SK-N-SH (cell line): ENCODE results near the gene TMEM184A. TPM values are rescaled to one million over a fixed set of nuclear protein-coding genes. Genes with fewer than 3 reads are reported as not detected.

Source experiments
- CTCF ChIA-PET: fragments of 300-600, 350-600 bp; formaldehyde crosslinking; extraction: SDS; loops from one replicate; lab custom pipeline; 2021; lab: Yijun Ruan, JAX
- POLR2A ChIA-PET: fragments of 350-600 bp; sonication (Branson Sonifier 250); formaldehyde crosslinking; extraction: SDS; loops from one replicate; lab custom pipeline; 2020; ENCODE audit warnings: antibody characterized with exemption, inconsistent platforms; lab: Yijun Ruan, JAX
- DNase-seq: peaks from one replicate; pipeline ENCODE4 v3.0.0; 2012
- H2AFZ ChIP-seq: fragments of 200-600 bp; sonication (generic); 2 replicates; pipeline ENCODE4 v1.8.1; 2016; ENCODE audit warnings: antibody characterized with exemption, mild to moderate bottlenecking, low read depth
- H3F3A ChIP-seq: fragments of 200-600 bp; sonication (generic); replicated peaks from 2 replicates; pipeline ENCODE3; 2016; ENCODE audit warnings: antibody characterized with exemption, mild to moderate bottlenecking; ENCODE audit not compliant: insufficient read depth
- H3K27ac ChIP-seq, 2 experiments: fragments of 200-500 bp in 1 of 2; fragments of 200-600 bp in 1 of 2; sonication (Bioruptor generic) in 1 of 2; sonication (generic), shearing (Covaris generic) in 1 of 2; 2 replicates each; pipeline versions ENCODE4 v1.5.1 to v1.6.1; 2014 to 2016; ENCODE audit warnings: low read depth in 2 of 2, inconsistent platforms in 1 of 2, low read length in 1 of 2, mild to moderate bottlenecking in 1 of 2, mixed read lengths in 1 of 2
- H3K27me3 ChIP-seq: fragments of 200-600 bp; sonication (generic), shearing (Covaris generic); 2 replicates; pipeline ENCODE4 v1.6.1; 2016; ENCODE audit warnings: mixed run types; ENCODE audit not compliant: insufficient read depth
- H3K36me3 ChIP-seq, 2 experiments: fragments of 200-500 bp in 1 of 2; fragments of 200-600 bp in 1 of 2; sonication (Bioruptor generic) in 1 of 2; sonication (generic) in 1 of 2; replicated peaks in 1 of 2; 2 replicates each; pipeline versions ENCODE3 to v1.5.1; 2014 to 2016; ENCODE audit warnings: low read length in 1 of 2, mild to moderate bottlenecking in 1 of 2; ENCODE audit not compliant: insufficient read depth in 2 of 2, control insufficient read depth in 1 of 2
- H3K4me1 ChIP-seq, 2 experiments: fragments of 200-500 bp in 1 of 2; fragments of 200-600 bp in 1 of 2; sonication (Bioruptor generic) in 1 of 2; sonication (generic), shearing (Covaris generic) in 1 of 2; 2 replicates each; pipeline versions ENCODE4 v1.5.1 to v1.6.1; 2014 to 2016; ENCODE audit warnings: low read depth in 1 of 2, low read length in 1 of 2, mixed run types in 1 of 2; ENCODE audit not compliant: insufficient read depth in 2 of 2, control insufficient read depth in 1 of 2
- H3K4me2 ChIP-seq: fragments of 200-600 bp; sonication (generic), shearing (Covaris generic); 2 replicates; pipeline ENCODE4 v1.6.1; 2017; ENCODE audit warnings: mixed run types
- H3K4me3 ChIP-seq, 2 experiments: fragments of 200-500 bp in 1 of 2; fragments of 200-600 bp in 1 of 2; sonication (Bioruptor generic) in 1 of 2; sonication (generic), shearing (Covaris generic) in 1 of 2; 2 replicates each; pipeline versions ENCODE4 v1.5.1 to v1.8.1; 2014 to 2016; ENCODE audit warnings: low read depth in 2 of 2, inconsistent platforms in 1 of 2, low read length in 1 of 2, mild to moderate bottlenecking in 1 of 2, mixed read lengths in 1 of 2, moderate library complexity in 1 of 2
- H3K79me2 ChIP-seq: fragments of 200-600 bp; sonication (generic); 2 replicates; pipeline ENCODE4 v1.8.1; 2017; ENCODE audit warnings: mild to moderate bottlenecking; ENCODE audit not compliant: insufficient read depth
- H3K9ac ChIP-seq: fragments of 200-600 bp; sonication (generic); 2 replicates; pipeline ENCODE4 v1.6.1; 2017; ENCODE audit warnings: mixed run types
- H3K9me2 ChIP-seq: fragments of 200-600 bp; sonication (generic); 2 replicates; pipeline ENCODE4 v1.6.1; 2017; ENCODE audit warnings: mixed run types
- H3K9me3 ChIP-seq: fragments of 200-600 bp; sonication (generic); 2 replicates; pipeline ENCODE4 v1.6.1; 2017; ENCODE audit warnings: mixed run types, mild to moderate bottlenecking, moderate library complexity
- H4K20me1 ChIP-seq: fragments of 200-600 bp; sonication (generic); 2 replicates; pipeline ENCODE4 v1.6.1; 2017; ENCODE audit warnings: mild to moderate bottlenecking, mixed run types; ENCODE audit not compliant: insufficient read depth
- FOSL2 ChIP-seq: IDR thresholded peaks from 2 replicates; pipeline ENCODE4 v1.4.0; 2012; ENCODE audit warnings: low read depth, mild to moderate bottlenecking, moderate library complexity, borderline replicate concordance
- MEF2A ChIP-seq: IDR thresholded peaks from 2 replicates; pipeline ENCODE4 v1.4.0; 2012; ENCODE audit warnings: low read depth, borderline replicate concordance
- MXI1 ChIP-seq: IDR thresholded peaks from 2 replicates; pipeline ENCODE4 v1.6.1; 2012; ENCODE audit warnings: mild to moderate bottlenecking, low read depth, low read length, improper control_type of control experiment
- RFX5 ChIP-seq: IDR thresholded peaks from 2 replicates; pipeline ENCODE4 v1.6.1; 2012; ENCODE audit warnings: mild to moderate bottlenecking, improper control_type of control experiment, low read length
- SIN3A ChIP-seq: IDR thresholded peaks from 2 replicates; pipeline ENCODE4 v1.6.1; 2012; ENCODE audit warnings: low read depth, mild to moderate bottlenecking, low read length, moderate library complexity, borderline replicate concordance
- TAF1 ChIP-seq: IDR thresholded peaks from 2 replicates; pipeline ENCODE4 v1.6.1; 2012; ENCODE audit warnings: low read depth, mild to moderate bottlenecking, low read length, moderate library complexity, borderline replicate concordance
- YY1 ChIP-seq: IDR thresholded peaks from 2 replicates; pipeline ENCODE4 v1.4.0; 2012; ENCODE audit warnings: low read depth, mild to moderate bottlenecking
- WGBS: methylation state at CpG from one replicate; pipeline ENCODE4 v1.1.6; 2017; ENCODE audit warnings: low lambda C conversion rate; 5-methylcytosine and 5-hydroxymethylcytosine counted together
- polyA plus RNA-seq, 3 experiments: library from polyadenylated mRNA; depleted of rRNA; stranded (reverse); fragments of >200 nt; gene quantifications; 2 replicates each; pipeline ENCODE4 v1.2.3, GENCODE V29; 2012
- TF ChIP-seq, protein P1 (sequence below): IDR thresholded peaks from 2 replicates; pipeline ENCODE4 v1.4.0; 2012; ENCODE audit warnings: low read depth, borderline replicate concordance
- TF ChIP-seq, protein P2 (sequence below): fragments of 150-350 bp; IDR thresholded peaks from 2 replicates; pipeline ENCODE4 v1.6.1; 2017; ENCODE audit warnings: antibody characterized with exemption, low read length, low read depth, borderline replicate concordance
- TF ChIP-seq, protein P3 (sequence below): fragments of 150-350 bp; IDR thresholded peaks from 2 replicates; pipeline ENCODE4 v1.6.1; 2016; ENCODE audit warnings: mild to moderate bottlenecking, low read depth, low read length
- TF ChIP-seq, protein P4 (sequence below): IDR thresholded peaks from 2 replicates; pipeline ENCODE4; 2012

Gene TMEM184A
- polyA plus RNA-seq, 1 of the 3 experiments (the other 2 are of a cell fraction): 1.5 TPM

DNA sequence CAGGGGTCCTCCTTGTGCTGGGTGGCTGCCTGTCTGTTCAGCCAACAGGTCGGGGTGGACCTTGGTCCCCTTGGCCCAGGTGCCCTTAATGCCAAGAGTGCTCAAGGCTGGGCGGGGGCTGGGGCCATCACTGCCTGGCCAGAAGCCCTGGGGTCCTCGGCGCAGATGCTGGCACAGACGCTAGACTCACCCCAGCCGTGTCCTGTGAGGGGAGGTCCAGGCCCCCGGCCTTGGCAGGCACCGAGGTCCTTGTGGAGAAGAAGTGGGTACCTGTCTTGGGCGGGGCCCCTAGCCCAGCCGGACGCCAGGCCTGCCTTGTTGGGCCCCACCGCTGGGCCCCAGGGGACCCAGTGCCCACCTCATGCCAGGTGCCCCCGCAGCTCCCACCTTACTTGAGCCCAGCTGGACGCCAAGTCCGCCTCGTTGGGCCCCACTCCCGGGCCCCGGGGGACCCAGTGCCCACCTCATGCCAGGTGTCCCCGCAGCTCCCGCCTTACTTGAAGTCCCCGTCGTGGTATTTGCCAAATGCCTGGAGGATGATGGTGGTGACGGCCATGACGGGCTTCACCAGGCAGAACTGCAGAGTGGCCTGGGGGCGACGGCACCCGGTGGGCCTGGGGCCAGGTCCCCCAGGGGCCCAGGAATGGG is 6.5 kb downstream of the TMEM184A start:
- CTCF ChIA-PET: no interaction called here
- H3K9me3 ChIP-seq: no peaks in the 10 kb centered on the region
- no peak overlapping the region for H3K9ac ChIP-seq
- H4K20me1 ChIP-seq: no peaks in the 10 kb centered on the region
- POLR2A ChIA-PET: no interaction called here
- H3K36me3 ChIP-seq: peaks cover 2 to 6% of the 10 kb centered on the region in 2 experiments
- H3K4me1 ChIP-seq: no peaks in the 10 kb centered on the region
- TF ChIP-seq SIN3A: no peak
- TF ChIP-seq, protein P1, sequence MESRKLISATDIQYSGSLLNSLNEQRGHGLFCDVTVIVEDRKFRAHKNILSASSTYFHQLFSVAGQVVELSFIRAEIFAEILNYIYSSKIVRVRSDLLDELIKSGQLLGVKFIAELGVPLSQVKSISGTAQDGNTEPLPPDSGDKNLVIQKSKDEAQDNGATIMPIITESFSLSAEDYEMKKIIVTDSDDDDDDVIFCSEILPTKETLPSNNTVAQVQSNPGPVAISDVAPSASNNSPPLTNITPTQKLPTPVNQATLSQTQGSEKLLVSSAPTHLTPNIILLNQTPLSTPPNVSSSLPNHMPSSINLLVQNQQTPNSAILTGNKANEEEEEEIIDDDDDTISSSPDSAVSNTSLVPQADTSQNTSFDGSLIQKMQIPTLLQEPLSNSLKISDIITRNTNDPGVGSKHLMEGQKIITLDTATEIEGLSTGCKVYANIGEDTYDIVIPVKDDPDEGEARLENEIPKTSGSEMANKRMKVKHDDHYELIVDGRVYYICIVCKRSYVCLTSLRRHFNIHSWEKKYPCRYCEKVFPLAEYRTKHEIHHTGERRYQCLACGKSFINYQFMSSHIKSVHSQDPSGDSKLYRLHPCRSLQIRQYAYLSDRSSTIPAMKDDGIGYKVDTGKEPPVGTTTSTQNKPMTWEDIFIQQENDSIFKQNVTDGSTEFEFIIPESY: no peak
- no peak for TF ChIP-seq TAF1
- no peak for TF ChIP-seq MXI1
- no peak for TF ChIP-seq MEF2A
- TF ChIP-seq YY1: no peak
- no peak for TF ChIP-seq RFX5
- no peak overlapping the region for H3K4me3 ChIP-seq
- no peaks in the 10 kb centered on the region for H3K27me3 ChIP-seq
- no peak overlapping the region for H3K27ac ChIP-seq
- H3K79me2 ChIP-seq: no peaks in the 10 kb centered on the region
- no peak for DNase-seq
- no peak overlapping the region for H3K4me2 ChIP-seq
- no peak overlapping the region for H2AFZ ChIP-seq
- 90% methylated on average over 12 of the region's 27 CpGs for WGBS
- H3F3A ChIP-seq: peaks cover 12% of the 10 kb centered on the region
- H3K9me2 ChIP-seq: no peaks in the 10 kb centered on the region

DNA sequence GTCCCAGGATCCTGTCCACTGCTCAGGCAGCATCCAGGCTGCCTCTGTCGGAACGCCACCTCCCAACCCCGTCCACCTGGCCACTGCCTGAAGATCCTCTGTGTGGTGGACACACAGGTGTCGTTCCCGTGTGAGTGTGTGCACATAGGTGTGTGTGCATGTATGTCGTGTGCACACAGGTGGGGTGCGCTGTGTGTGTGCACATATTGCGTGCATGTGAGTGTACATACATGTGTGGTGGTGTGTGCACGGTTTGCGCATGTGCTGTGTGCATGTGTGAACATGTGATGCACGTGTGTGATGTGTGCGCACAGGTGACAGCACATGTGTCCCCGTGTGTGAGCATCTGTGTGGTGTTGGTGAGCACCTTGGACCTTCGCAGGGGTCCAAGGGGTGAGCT is 7.1 kb downstream of the TMEM184A start:
- CTCF ChIA-PET: interaction anchor here (0.8 kb wide), 1 partner anchor 9 kb away, joined by 3 read pairs; no protein-coding TSS in a partner anchor
- WGBS: 75% methylated on average over 14 of the region's 14 CpGs
- POLR2A ChIA-PET: no interaction called here
- no peak for DNase-seq
- Histone ChIP-seq H2AFZ (no peak overlapping the region), H4K20me1 (no peaks in the 10 kb centered on the region), H3K27ac (no peak overlapping the region), H3K4me3 (no peak overlapping the region), H3K9me2 (no peaks in the 10 kb centered on the region), H3K4me1 (no peaks in the 10 kb centered on the region), H3K9me3 (no peaks in the 10 kb centered on the region), H3K79me2 (no peaks in the 10 kb centered on the region), H3F3A (peaks cover 12% of the 10 kb centered on the region), H3K4me2 (no peak overlapping the region), H3K9ac (no peak overlapping the region), H3K36me3 (peaks cover 7% of the 10 kb centered on the region in 2 experiments), H3K27me3 (no peaks in the 10 kb centered on the region)
- TF ChIP-seq YY1 (no peak), FOSL2 (no peak)
- TF ChIP-seq, protein P2, sequence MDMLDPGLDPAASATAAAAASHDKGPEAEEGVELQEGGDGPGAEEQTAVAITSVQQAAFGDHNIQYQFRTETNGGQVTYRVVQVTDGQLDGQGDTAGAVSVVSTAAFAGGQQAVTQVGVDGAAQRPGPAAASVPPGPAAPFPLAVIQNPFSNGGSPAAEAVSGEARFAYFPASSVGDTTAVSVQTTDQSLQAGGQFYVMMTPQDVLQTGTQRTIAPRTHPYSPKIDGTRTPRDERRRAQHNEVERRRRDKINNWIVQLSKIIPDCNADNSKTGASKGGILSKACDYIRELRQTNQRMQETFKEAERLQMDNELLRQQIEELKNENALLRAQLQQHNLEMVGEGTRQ: no peak
- TF ChIP-seq, protein P3, sequence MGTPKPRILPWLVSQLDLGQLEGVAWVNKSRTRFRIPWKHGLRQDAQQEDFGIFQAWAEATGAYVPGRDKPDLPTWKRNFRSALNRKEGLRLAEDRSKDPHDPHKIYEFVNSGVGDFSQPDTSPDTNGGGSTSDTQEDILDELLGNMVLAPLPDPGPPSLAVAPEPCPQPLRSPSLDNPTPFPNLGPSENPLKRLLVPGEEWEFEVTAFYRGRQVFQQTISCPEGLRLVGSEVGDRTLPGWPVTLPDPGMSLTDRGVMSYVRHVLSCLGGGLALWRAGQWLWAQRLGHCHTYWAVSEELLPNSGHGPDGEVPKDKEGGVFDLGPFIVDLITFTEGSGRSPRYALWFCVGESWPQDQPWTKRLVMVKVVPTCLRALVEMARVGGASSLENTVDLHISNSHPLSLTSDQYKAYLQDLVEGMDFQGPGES: no peak
- TF ChIP-seq, protein P4, sequence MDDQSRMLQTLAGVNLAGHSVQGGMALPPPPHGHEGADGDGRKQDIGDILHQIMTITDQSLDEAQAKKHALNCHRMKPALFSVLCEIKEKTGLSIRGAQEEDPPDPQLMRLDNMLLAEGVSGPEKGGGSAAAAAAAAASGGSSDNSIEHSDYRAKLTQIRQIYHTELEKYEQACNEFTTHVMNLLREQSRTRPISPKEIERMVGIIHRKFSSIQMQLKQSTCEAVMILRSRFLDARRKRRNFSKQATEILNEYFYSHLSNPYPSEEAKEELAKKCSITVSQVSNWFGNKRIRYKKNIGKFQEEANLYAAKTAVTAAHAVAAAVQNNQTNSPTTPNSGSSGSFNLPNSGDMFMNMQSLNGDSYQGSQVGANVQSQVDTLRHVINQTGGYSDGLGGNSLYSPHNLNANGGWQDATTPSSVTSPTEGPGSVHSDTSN: no peak
